Lung microvascular endothelial cell (primary cell): Measurements from ENCODE around the gene ZBTB1. TPM values are rescaled to one million over a fixed set of nuclear protein-coding genes. Genes with fewer than 3 reads are reported as not detected.
"Not testable (repeated sequence)": the region's sequence is repeated elsewhere in the genome, so short reads cannot be mapped to it uniquely, and the experiment has no call there.

Experiments used
- DNase-seq, 2 donors: peaks; one replicate each; pipeline versions ENCODE4 v3.0.0 to v3.0.0-alpha.2; 2010; ENCODE audit warnings: low read depth in 2 of 2
- total RNA-seq: library from RNA; depleted of rRNA; stranded (reverse); fragments of >200 nt; gene quantifications from 2 replicates; pipeline ENCODE4 v1.2.1, GENCODE V29; 2014

Gene ZBTB1
- total RNA-seq, 1 donor from 2014 or later: 38.5 TPM

DNA sequence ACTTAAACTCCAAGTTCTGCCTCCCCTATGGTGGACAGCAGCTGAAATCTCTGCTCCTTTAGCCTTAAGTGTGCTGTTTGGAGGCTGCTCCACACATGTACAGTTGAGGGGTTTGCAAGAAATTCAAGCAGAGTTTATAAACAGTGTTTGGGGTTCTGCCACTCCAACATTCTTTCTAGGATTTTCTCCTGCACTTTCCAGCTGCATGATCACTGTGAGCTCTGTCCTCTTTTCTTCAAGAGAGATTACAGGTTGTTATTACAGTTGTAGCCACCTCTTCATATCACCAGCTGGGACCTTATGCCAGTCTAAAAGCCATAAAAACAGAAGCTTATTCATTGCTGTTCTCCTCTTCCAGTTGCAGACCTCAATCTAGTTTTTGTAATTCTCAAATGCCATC is 9.3 kb upstream of the ZBTB1 start:
- no peak for DNase-seq

- DNase-seq: no peak
Observed at GRCh38 chr14:64496764-64497163, 7.8 kb upstream of the ZBTB1 start.

GRCh38 chr14:64500088-64500487 is 4.5 kb upstream of the ZBTB1 start:
- no peak for DNase-seq

DNA sequence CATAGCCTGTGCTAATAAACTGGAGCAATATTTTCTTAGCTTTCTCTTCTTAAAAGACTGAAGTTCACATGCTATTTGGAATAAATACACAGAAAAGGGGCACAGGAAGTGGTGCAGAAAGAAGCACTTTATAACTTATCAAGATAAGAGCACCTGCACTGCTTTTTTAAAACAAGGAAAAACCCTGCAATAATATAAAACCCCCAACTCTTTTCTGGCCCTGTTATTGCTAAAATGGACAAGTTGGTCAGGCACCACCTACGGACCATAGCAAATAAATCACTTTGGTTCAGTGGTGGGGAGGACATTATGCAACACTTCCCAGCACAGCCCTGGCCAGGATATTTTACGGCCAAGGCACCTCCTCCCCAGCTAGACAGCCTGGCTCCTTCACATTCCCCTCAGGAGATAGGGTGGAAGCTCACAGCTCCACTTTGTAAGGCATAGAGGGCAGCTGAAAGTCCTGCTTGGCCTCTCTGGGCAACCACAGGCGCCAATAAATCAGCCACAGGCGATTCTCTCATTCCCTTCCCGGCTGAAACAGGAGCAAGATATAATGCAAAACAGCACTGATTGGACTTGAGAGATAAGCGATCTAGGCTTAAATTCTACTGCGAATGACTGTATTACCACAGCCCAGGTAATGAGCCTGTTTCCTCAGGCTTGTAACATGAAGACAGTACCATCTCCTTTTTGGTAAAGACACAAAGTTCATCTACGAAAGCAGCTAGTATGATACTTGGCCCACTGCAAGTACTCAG is 3.0 kb upstream of the ZBTB1 start:
- DNase-seq: peak; percentile 40 to 63

DNA sequence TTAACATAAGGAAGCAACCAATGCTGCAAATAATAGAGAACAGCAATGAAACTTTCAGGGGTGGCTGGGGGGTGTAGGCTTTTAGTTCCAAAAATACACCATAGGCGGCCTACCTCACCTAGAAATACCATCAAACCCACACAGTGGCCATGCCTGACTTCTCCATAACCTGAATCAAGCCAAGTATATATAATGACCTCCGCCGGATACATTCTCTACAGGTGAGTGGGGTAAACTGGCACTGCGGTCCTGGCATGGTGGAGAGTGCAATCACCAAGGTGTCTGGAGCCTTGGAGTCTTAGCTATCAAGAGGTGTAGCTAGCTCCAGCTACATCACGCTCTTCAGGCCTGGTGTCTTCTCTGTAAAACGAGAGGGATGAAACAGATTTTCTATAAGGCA is 2.1 kb upstream of the ZBTB1 start:
- DNase-seq: no peak

DNA sequence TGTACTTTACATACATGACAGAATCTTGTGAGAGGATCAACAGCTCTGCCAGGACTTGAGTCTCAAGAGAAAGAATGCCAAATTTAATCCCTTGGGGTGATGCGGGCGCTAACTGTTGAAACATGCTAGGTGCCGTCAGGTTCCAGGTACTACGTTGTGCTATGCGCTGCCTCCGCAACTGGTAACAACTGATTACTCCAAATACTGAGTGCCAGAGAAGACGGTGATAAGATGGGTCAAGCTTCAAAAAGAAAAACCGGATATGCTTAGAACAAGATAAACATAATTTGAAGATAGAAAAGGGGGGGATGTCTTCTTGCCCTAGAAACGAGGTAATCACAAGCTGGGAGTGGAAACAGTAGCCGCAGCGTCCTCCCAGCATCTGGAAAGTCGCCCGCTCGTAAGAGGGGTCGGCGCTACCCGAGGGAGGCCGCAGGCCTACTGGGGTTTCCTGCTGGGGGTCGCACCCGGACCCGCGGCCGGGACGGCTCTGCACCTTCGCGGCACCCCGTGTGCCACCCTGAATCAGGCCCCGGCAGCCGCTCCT is 1.6 kb upstream of the ZBTB1 start:
- peak in 1 of 2 donors; percentile 41 for DNase-seq

GRCh38 chr14:64503434-64504309 is 898 bp upstream of the ZBTB1 start, which contains the start of gene ZBTB25:
ZBTB25 (minus strand) TSS chr14:64503838; CDS start chr14:64490533, 13,305 bp downstream.
- peak; percentile 95 to 96 for DNase-seq

DNA sequence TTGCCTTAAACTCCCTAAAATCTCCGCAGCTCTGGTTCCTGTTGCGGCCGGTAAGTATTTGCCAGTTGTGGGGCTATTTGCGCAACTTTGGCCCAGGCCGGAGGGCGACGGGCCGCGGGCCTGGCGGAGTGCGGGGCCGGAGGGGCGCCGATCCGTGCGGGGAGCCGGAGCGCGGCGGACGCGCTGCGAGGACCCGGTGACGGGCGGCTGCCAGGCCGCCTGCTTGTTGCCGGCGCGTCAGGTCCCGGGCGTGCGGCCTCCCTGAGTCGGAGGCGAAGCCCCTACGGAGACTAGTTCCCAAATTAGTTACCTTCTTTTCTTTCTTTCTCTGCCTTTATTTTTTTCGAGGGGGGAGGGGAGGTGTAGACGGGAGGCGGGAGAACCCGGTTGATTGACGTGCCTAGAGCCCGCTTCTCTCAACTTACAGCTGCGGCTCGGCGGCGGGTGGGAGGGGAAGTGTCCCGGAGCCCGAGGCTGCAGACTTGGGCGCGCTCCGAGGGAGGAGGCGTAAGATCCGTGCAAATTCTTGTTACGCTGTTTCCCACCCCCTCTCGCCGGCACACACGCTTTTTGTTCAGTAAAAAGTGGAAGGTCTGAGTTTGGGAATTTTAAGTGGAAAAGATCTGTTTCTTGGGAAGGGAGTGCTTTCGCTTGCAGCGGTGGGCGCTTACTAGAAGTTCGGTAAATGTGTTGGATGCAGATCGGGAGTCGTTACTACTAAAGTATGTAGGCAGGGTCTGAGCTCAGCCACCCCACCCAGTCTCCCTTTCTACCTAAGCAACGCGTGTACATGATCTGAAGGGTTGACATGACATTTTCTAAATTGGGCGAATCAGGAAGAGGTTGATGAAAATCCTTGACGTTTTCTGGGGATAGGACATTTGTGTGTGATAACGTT is 576 bp downstream of the ZBTB1 start:
- peak; percentile 80 to 88 for DNase-seq

- DNase-seq: no peak
Observed at GRCh38 chr14:64506721-64507120, 2.2 kb downstream of the ZBTB1 start.

GRCh38 chr14:64507376-64508156 is 3.0 kb downstream of the ZBTB1 start:
- DNase-seq: peak; percentile 35 to 41

DNA sequence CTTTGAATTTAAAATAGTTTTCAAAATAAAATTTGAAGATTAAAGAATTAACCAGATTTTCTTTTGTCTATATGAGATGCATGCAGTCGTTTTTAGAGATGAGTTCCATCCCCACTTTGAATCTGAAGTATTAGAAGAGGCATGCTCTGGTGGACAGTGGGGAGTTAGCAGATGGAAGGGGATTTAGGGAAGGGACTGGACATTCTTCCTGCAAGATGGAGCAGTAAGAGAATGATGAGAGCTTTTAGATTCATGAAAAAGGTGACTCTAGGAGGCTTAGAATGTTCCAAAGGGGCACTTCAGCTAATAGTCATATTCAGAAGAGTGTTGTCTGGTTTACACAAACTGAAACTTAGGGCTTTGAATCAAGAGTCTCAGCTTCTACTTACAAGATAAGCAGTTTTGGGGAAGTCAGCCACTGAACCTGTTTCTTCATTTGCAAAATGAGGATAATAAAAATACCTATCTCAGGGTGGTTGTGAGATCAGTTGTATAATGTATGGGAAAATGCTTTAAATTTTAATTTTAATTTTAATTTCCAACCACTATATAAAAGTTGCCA is 3.7 kb downstream of the ZBTB1 start:
- no peak for DNase-seq

DNA sequence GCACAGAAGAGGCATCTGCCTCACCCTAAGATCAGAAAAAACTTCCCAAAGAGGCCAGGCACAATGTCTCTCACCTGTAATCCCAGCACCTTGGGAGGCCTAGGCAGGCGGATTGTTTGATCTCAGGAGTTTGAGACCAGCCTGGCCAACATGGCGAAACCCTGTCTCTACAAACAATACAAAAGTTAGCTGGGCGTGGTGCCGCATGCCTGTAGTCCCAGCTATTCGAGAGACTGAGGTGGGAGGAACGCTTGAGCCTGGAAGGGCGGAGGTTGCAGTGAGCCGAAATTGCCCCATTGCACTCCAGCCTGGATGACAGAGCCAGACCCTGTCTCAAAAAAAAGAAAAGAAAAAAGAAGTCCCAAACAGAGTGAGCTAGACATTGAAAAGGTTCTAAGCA is 4.5 kb downstream of the ZBTB1 start:
- DNase-seq: no peak

- peak; percentile 74 to 77 for DNase-seq
Observed at GRCh38 chr14:64510825-64511671, 6.5 kb downstream of the ZBTB1 start.

DNA sequence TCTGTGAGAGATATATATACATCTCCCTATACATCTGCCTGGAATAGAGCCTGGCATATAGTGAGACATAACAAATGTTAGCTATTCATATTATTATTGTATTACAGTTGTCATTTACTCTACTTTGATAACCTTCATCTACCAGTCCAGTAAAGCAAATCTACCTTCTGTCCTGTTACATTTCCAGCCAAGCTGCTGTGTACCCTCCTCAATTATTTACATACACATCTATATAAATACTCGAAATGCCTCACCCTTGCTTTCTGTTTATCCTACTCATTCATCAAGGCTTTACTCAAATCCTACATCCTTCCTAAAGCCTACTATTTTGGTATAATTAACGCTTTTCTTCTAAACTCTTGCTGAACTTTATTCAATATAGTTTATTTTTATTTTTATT is 8.7 kb downstream of the ZBTB1 start:
- DNase-seq: no peak

DNA sequence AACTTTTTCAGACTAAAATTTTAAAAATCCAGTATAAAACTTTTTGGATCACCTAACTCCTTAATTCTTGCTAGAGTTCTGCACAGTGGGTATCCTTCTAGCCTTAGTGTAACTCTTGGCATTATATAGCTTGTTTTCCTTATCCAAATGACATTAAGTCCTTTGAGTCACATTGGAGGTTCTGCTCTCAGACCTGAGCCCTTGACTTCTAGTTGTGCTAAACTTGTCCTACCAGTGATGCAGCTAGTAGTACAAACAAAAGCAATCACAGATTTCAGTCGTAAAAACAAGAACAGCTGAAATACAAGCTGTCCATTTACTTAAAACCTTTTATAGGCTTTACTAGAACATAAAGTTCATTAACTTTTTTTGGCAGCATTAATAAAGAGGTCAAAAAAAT is 10.5 kb downstream of the ZBTB1 start:
- DNase-seq: no peak

GRCh38 chr14:64516969-64517368 is 12.4 kb downstream of the ZBTB1 start:
- DNase-seq: no peak

- not testable (repeated sequence) for DNase-seq
Observed at GRCh38 chr14:64517667-64518066, 13.1 kb downstream of the ZBTB1 start.

- DNase-seq: no peak
Observed at GRCh38 chr14:64518229-64518628, 13.7 kb downstream of the ZBTB1 start.

DNA sequence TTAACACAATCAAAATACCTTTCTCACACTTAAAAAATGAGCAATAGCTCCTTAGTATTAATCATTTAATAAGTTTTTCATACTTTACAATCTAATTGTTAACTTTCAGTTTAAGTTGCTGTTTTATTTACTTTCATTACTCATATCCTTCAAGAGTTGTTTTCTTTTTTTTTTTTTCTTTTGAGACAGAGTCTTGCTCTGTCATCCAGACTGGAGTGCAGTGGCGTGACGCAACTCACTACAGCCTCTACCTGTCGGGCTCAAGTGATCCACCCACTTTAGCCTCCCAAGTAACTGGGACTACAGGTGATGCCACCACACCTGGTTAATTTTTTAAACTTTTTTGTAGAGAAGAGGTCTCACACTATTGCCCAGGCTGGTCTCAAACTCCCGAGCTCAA is 16.1 kb downstream of the ZBTB1 start:
- DNase-seq: peak in 1 of 2 donors; percentile 30
